Lung (tissue), 12 donors: ENCODE measurements around the gene IDH2. TPM values are rescaled to one million over a fixed set of nuclear protein-coding genes. Genes with fewer than 3 reads are reported as not detected.

Experiments
- ATAC-seq: fragments of 200-7000 bp; cut with Tn5 transposase; one replicate; pipeline ENCODE4 v1.9.1; 2020; ENCODE audit warnings: moderate number of reproducible peaks; ENCODE audit not compliant: insufficient read depth, low FRiP score
- DNase-seq, 3 donors: peaks; one replicate each; pipeline ENCODE4 v3.0.0-alpha.2; 2013 to 2017
- H3K27ac ChIP-seq, 2 donors: one replicate each; pipeline ENCODE4 v1.5.1; 2013; ENCODE audit warnings: mild to moderate bottlenecking in 2 of 2, moderate library complexity in 2 of 2, control low read depth in 1 of 2, inconsistent platforms in 1 of 2, low read depth in 1 of 2, low read length in 1 of 2
- H3K27me3 ChIP-seq, 3 donors: one replicate each; pipeline ENCODE4 v1.5.1; 2013; ENCODE audit warnings: low read length in 2 of 3; ENCODE audit not compliant: control insufficient read depth in 3 of 3, insufficient read depth in 3 of 3
- H3K36me3 ChIP-seq, 4 donors: one replicate each; pipeline ENCODE4 v1.5.1; 2013; ENCODE audit warnings: low read length in 4 of 4, mild to moderate bottlenecking in 1 of 4, moderate library complexity in 1 of 4; ENCODE audit not compliant: control insufficient read depth in 4 of 4, insufficient read depth in 4 of 4
- H3K4me1 ChIP-seq, 5 donors: one replicate each; pipeline ENCODE4 v1.5.1; 2013; ENCODE audit warnings: low read length in 5 of 5, mild to moderate bottlenecking in 2 of 5, moderate library complexity in 1 of 5; ENCODE audit not compliant: control insufficient read depth in 5 of 5, insufficient read depth in 5 of 5
- H3K4me3 ChIP-seq: one replicate; pipeline ENCODE4 v1.5.1; 2013; ENCODE audit warnings: mild to moderate bottlenecking, control low read depth, moderate library complexity
- H3K9ac ChIP-seq, 2 donors: one replicate each; pipeline ENCODE4 v1.5.1; 2013; ENCODE audit warnings: low read length in 2 of 2, control low read depth in 1 of 2; ENCODE audit not compliant: insufficient read depth in 1 of 2
- H3K9me3 ChIP-seq, 4 donors: one replicate each; pipeline ENCODE4 v1.5.1; 2013; ENCODE audit warnings: low read length in 3 of 4, mild to moderate bottlenecking in 1 of 4, moderate library complexity in 1 of 4; ENCODE audit not compliant: control insufficient read depth in 4 of 4, insufficient read depth in 3 of 4
- CTCF ChIP-seq: IDR thresholded peaks from 2 replicates; pipeline ENCODE4 v1.5.1; 2012; ENCODE audit warnings: mild to moderate bottlenecking; ENCODE audit errors: control extremely low read depth, extremely low read depth
- WGBS, 2 donors: extraction: QIAGEN DNeasy Blood & Tissue Kit; methylation state at CpG; one replicate each; pipeline ENCODE4 v1.1.7; 2013; 5-methylcytosine and 5-hydroxymethylcytosine counted together
- polyA plus RNA-seq, 2 donors: library from polyadenylated mRNA; stranded (reverse); fragments of 200-250 nt; gene quantifications; one replicate each; pipeline ENCODE4 v1.2.1, GENCODE V29; 2013
- total RNA-seq, 2 donors: library from RNA; depleted of rRNA in 1 of 2; stranded (reverse); fragments of >200 nt in 1 of 2; gene quantifications; one replicate each; pipeline ENCODE4 v1.2.1, GENCODE V29; 2014 to 2021
- donor health status: control.
- donor health status: control.
- donor health status: Bipolar disorder and iron deficiency.
- donor health status: healthy.
- donor health status: DM: yes; HTN: yes; CAD: no.

The IDH2 gene
- total and polyA plus RNA-seq, 4 donors, result 52.0 to 85.8 (median 72.3) TPM

DNA sequence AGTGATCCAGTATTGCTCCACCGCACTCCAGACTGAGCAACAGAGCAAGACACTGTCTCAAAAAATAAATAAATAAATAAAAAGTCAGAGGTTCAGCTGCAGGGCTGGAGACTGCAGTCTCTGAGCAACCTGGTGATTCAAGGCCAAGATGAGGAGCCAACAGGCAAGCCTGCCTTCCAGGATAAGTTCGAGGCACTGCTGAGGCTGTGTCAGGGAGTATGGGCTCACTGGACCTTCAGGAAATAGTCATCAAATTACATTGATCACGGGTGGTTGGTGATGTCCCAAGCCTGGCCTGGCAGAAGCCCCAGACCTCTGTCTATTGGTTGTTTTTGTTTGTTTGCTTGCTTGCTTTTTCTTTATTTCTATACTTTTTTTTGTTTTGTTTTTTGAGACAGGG is 41.5 kb downstream of the IDH2 start:
- Histone ChIP-seq H3K36me3 (peaks cover 0 to 5% (median 0%) of the 10 kb centered on the region in 4 donors), H3K4me1 (peaks cover 3 to 62% (median 41%) of the 10 kb centered on the region in 5 donors), H3K27ac (peak overlapping the region in 1 of 2 donors; percentile 21), H3K9ac (no peak overlapping the region), H3K27me3 (no peaks in the 10 kb centered on the region), H3K4me3 (no peak overlapping the region), H3K9me3 (no peaks in the 10 kb centered on the region)
- DNase-seq (no peak), ATAC-seq (no peak)
- no peak for TF ChIP-seq CTCF
- 64 to 69% methylated on average over 3 of the region's 3 CpGs for WGBS, 2 donors

GRCh38 chr15:90059208-90059985 is 42.9 kb downstream of the IDH2 start:
- Histone ChIP-seq H3K4me3 (no peak overlapping the region), H3K9ac (no peak overlapping the region), H3K27ac (peak overlapping the region in 1 of 2 donors; percentile 93), H3K4me1 (peaks cover 0 to 61% (median 50%) of the 10 kb centered on the region in 5 donors), H3K27me3 (no peaks in the 10 kb centered on the region), H3K36me3 (peaks cover 0 to 5% (median 0%) of the 10 kb centered on the region in 4 donors), H3K9me3 (no peaks in the 10 kb centered on the region)
- TF ChIP-seq CTCF, result no peak
- ATAC-seq, result peak; percentile 69
- peak; percentile 51 to 67 (median 56) for DNase-seq
- WGBS, 2 donors, result 28 to 39% methylated on average over 20 to 21 of the region's 21 CpGs

- DNase-seq (no peak), ATAC-seq (no peak)
- no peak for TF ChIP-seq CTCF
- H3K36me3 ChIP-seq, result peaks cover 0 to 5% (median 0%) of the 10 kb centered on the region in 4 donors
- WGBS, 2 donors, result 89 to 90% methylated on average over 5 of the region's 5 CpGs
- H3K4me3 ChIP-seq, result no peak overlapping the region
- no peaks in the 10 kb centered on the region for H3K27me3 ChIP-seq
- H3K4me1 ChIP-seq, result peaks cover 0 to 60% (median 48%) of the 10 kb centered on the region in 5 donors
- H3K9me3 ChIP-seq, result no peaks in the 10 kb centered on the region
- no peak overlapping the region for H3K9ac ChIP-seq
- H3K27ac ChIP-seq, result peak overlapping the region in 1 of 2 donors; percentile 93
Observed at GRCh38 chr15:90058775-90059174, 43.5 kb downstream of the IDH2 start.
